ENCODE measurements around the gene NPPB. TPM values are rescaled to one million over a fixed set of nuclear protein-coding genes. Genes with fewer than 3 reads are reported as not detected.

Gene NPPB
- total RNA-seq = 0.54 and 1.5 TPM in 2 replicates

DNA sequence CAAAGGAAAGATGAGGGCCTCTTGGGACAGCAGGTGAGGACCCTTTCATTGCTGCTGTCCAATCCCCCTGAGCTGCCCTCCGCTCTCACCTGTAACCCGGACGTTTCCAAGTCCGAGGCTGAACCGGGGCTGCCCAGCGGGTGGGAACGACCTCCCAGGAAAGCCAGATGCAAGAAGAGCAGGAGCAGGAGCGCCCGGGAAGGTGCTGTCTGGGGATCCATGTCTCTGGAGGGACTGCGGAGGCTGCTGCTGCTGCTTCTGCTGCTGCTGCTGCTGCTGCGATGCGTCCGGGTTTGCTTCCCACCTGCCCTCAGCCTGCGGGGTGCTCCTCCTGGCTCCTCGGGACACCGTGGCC lies at the start of gene NPPB:
Gene NPPB, minus strand, starts transcription at position 333 of the 355 bp plus-strand sequence. Its CDS starts 112 bp downstream, at position 221.

DNA sequence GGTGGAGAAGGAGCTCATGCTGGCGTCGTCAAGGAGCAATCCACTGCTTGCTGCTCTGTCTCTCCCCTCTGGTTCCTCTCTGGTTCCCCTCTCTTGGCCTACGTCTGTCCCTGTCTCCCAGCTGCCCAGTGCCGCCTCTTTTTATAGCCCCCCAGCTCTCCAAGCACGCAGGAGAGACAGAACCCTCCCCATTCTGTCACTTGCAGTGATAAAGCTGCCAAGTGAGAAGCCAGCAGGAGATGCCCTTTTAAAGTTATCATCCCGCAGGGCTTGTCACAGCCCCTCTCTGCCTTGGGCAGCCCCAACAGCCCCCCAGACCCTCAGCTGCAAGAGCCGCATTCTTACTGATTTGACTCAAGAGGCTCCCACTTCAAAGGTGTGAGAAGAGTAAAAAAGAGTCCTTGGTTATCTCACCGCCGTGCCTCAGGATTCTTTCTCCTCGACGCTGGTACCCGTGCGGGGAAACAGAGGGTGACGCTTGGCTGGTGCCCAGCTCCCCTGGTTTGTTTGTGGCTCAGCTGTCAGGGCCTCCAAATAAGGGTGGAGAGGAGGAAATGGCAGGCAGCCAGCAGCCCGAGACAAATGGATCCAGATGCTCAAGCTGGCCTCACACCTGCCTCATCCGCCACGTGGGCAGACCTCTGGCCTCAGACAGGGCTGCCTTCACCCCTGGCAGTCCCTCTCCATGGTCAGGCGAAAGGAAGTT lies 10.9 kb downstream of the NPPB start, which contains the start of gene NPPA:
Gene NPPA, minus strand, starts transcription at position 117 of the 706 bp plus-strand sequence. Its CDS starts 99 bp downstream, at position 18.

Other genes starting within 250 kb of the NPPB start
- gene FBXO2, start 204.5 kb downstream of the NPPB start, total RNA-seq = 0.66 and 0.72 TPM in 2 replicates
- gene FBXO44, start 204.1 kb downstream of the NPPB start, total RNA-seq = 7.6 and 8.3 TPM in 2 replicates
- 1.9 and 2.7 TPM in 2 replicates for gene FBXO6, start 194.7 kb downstream of the NPPB start, total RNA-seq
- gene MAD2L2, start 177.8 kb downstream of the NPPB start, total RNA-seq = 29.6 and 31.2 TPM in 2 replicates
- 0.09 and 1.4 TPM in 2 replicates for gene DRAXIN, start 167.2 kb downstream of the NPPB start, total RNA-seq
- 23.8 and 26.4 TPM in 2 replicates for gene AGTRAP, start 122.8 kb downstream of the NPPB start, total RNA-seq
- 0.09 TPM in 1 of 2 replicates, not detected in the other for gene C1orf167, start 96.8 kb downstream of the NPPB start, total RNA-seq
- 14.6 and 18.5 TPM in 2 replicates for gene MTHFR, start 53.0 kb downstream of the NPPB start, total RNA-seq
- 4.0 and 6.2 TPM in 2 replicates for gene CLCN6, start 52.8 kb downstream of the NPPB start, total RNA-seq
- not detected in 2 replicates for gene NPPA, start 11.2 kb downstream of the NPPB start, total RNA-seq
- 46.8 and 53.2 TPM in 2 replicates for gene KIAA2013, start 67.5 kb upstream of the NPPB start, total RNA-seq
- 199 and 446 TPM in 2 replicates for gene PLOD1, start 75.8 kb upstream of the NPPB start, total RNA-seq
- gene MFN2, start 121.5 kb upstream of the NPPB start, total RNA-seq = 50.0 and 53.9 TPM in 2 replicates
- 26.0 and 28.6 TPM in 2 replicates for gene MIIP, start 160.6 kb upstream of the NPPB start, total RNA-seq
- gene TNFRSF8, start 204.4 kb upstream of the NPPB start, total RNA-seq = 0.09 and 0.27 TPM in 2 replicates

Data from endothelial cell of coronary artery (primary cell).